ENCODE data around the gene TSC22D3.
"Not testable (repeated sequence)": the region's sequence is repeated elsewhere in the genome, so short reads cannot be mapped to it uniquely, and the experiment has no call there.

The TSC22D3 gene

DNA sequence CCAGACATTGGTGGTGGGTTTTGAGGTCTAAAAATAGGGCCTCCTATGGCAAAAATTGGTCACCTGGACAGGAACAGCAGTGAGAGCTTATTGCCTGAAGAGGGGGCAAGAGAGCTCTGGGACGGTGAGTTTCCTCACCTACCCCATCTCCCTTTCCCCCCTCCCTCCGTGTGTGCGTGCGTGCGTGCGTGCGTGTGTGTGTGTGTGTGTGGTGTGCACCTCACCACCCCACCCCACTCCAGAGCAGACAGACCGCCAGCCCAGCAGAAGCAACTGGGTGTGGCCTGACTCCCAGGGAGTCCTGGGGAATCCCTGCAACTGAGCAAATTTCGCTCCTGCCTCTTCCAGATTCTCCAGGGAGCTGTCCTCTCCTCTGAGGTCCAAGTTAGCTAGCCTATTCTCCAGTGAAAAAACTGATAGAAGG lies 102.6 kb downstream of the TSC22D3 start:
- no peaks in the 10 kb centered on the region for H3K36me3 ChIP-seq (ENCODE audit: insufficient read depth, low read length)
- H3K4me1 ChIP-seq (ENCODE audit: control insufficient read depth, insufficient read depth, low read length, unreplicated experiment): peaks cover 29% of the 10 kb centered on the region
- no peaks in the 10 kb centered on the region for H3K27me3 ChIP-seq (ENCODE audit: insufficient read depth, low read length)
- H2AFZ ChIP-seq (ENCODE audit: low read length, unreplicated experiment): no peak overlapping the region
- H3K27ac ChIP-seq (ENCODE audit: low read depth, low read length): peak overlapping the region; percentile 100
- peak overlapping the region; percentile 44; the same call in 1 of the 2 replicates for H3K4me3 ChIP-seq (ENCODE audit: low read depth, low read length)
- H3K79me2 ChIP-seq (ENCODE audit: control insufficient read depth, insufficient read depth, low read length, unreplicated experiment): no peaks in the 10 kb centered on the region

DNA sequence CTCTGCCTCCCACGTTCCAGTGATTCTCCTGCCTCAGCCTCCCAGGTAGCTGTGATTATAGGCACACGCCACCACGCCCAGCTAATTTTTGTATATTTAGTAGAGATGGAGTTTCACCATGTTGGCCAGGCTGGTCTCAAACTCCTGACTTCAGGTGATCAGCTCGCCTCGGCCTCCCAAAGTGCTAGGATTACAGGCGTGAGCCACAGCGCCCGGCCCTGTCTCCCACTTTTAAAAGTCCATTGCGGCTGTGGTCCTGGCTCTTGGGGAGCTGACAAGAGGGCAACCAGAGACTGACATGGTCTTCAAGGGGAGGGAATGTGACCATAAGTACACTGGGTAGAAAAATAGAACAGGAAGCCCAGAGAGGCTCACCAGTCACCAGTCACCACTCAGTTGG lies 104.3 kb downstream of the TSC22D3 start:
- not testable (repeated sequence) for H3K27ac ChIP-seq (ENCODE audit: low read depth, low read length); H3K27me3 ChIP-seq (ENCODE audit: insufficient read depth, low read length); H3K79me2 ChIP-seq (ENCODE audit: control insufficient read depth, insufficient read depth, low read length, unreplicated experiment); H3K4me3 ChIP-seq (ENCODE audit: low read depth, low read length); H3K36me3 ChIP-seq (ENCODE audit: insufficient read depth, low read length); H2AFZ ChIP-seq (ENCODE audit: low read length, unreplicated experiment)
- H3K4me1 ChIP-seq (ENCODE audit: control insufficient read depth, insufficient read depth, low read length, unreplicated experiment): peaks cover 22% of the 10 kb centered on the region

DNA sequence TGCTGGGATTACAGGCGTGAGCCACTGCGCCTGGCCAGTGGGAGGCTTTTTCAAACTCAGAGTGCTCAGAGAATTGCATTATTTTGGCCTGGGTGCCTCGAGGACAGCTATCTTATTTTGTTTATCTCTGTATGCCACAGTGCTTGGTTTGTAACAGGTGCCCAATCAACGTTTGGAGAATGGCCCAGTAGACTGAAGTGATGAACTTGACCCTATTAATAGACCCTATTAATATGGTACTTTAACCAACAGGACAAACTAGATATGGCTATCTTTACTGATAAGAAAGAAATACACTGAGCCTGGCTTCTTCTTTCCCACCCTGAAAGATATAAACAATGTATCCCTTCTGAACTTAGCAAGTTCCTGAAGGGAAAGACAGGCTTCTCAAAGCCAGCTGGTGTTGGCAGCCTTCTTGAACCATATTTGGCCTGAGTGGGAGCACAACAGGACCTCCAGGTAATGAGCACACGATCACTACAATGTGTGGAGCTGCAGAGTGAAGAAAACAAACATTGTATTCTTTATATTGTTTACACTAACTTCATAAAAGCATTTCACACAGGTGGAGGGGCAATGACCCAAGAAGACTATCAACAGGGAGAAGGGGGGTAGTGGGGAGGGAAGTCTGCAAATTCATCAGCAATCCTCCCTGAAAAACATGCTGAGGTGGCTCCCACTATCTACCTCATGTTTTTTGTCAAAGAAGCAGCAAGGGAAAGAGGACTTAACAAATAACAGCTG lies 105.5 kb downstream of the TSC22D3 start:
- no peak overlapping the region for H2AFZ ChIP-seq (ENCODE audit: low read length, unreplicated experiment)
- no peaks in the 10 kb centered on the region for H3K79me2 ChIP-seq (ENCODE audit: control insufficient read depth, insufficient read depth, low read length, unreplicated experiment)
- H3K4me1 ChIP-seq (ENCODE audit: control insufficient read depth, insufficient read depth, low read length, unreplicated experiment): peaks cover 16% of the 10 kb centered on the region
- no peak overlapping the region for H3K4me3 ChIP-seq (ENCODE audit: low read depth, low read length)
- H3K27ac ChIP-seq (ENCODE audit: low read depth, low read length): no peak overlapping the region
- H3K36me3 ChIP-seq (ENCODE audit: insufficient read depth, low read length): no peaks in the 10 kb centered on the region
- H3K27me3 ChIP-seq (ENCODE audit: insufficient read depth, low read length): no peaks in the 10 kb centered on the region

DNA sequence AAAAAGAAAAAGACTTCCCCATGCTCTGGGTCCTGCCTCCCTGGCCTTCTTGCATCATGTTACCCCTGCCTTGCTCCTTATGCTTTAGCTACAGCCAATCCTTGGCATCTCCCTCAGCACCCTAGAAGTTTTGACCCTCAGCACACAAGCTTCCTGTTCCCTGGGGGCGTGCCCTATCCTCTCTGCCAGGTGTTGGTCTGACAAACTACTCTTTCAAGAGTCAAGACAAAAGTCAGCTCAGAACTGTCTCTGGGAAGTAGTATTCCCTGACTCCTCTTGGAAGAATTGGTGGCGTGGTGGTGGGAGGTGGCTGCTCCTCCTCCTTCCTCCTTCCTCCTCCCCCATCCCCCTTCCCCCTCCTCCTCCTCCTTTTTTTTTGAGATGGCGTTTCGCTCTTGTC lies 106.3 kb downstream of the TSC22D3 start:
- Histone ChIP-seq H3K27me3 (ENCODE audit: insufficient read depth, low read length) (no peaks in the 10 kb centered on the region), H3K4me3 (ENCODE audit: low read depth, low read length) (no peak overlapping the region), H3K27ac (ENCODE audit: low read depth, low read length) (no peak overlapping the region), H3K79me2 (ENCODE audit: control insufficient read depth, insufficient read depth, low read length, unreplicated experiment) (no peaks in the 10 kb centered on the region), H3K36me3 (ENCODE audit: insufficient read depth, low read length) (no peaks in the 10 kb centered on the region), H3K4me1 (ENCODE audit: control insufficient read depth, insufficient read depth, low read length, unreplicated experiment) (peaks cover 9% of the 10 kb centered on the region), H2AFZ (ENCODE audit: low read length, unreplicated experiment) (no peak overlapping the region)

DNA sequence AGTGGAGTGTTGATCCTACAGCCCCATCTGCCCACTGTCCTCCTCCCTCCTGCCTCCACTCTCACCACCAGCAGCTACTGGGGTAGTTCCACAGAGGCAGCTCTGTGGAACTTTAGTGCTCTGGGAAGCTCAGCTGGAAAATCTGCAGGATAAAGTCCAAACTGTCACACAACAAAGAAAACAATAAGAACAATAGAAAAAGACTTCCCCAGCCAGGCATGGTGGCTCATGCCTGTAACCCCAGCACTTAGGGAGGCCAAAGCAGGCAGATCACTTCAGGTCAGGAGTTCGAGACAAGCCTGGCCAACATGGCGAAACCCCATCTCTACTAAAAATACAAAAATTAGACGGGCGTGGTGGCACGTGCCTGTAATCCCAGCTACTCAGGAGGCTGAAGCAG lies 106.9 kb downstream of the TSC22D3 start:
- H2AFZ ChIP-seq (ENCODE audit: low read length, unreplicated experiment); H3K36me3 ChIP-seq (ENCODE audit: insufficient read depth, low read length); H3K27me3 ChIP-seq (ENCODE audit: insufficient read depth, low read length); H3K4me1 ChIP-seq (ENCODE audit: control insufficient read depth, insufficient read depth, low read length, unreplicated experiment); H3K4me3 ChIP-seq (ENCODE audit: low read depth, low read length); H3K79me2 ChIP-seq (ENCODE audit: control insufficient read depth, insufficient read depth, low read length, unreplicated experiment); H3K27ac ChIP-seq (ENCODE audit: low read depth, low read length): not testable (repeated sequence)

DNA sequence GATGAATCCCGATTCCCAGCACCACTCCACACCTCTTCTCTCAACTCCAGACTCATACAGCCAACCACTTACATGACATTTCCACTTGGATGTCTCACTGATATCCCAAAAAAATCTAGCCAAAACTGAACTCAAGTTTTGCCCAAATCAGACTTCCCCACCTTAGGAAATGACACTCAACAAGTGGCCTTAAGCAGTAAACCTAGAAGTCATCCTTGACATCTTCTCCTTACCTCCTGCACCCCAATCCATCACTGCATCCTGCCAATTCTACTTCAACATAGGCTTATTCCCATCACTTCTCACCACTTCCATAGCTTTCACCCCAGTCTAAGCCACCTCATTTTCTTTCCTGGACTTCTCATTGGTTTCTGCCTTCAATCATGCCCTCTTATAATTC lies 108.2 kb downstream of the TSC22D3 start:
- no peaks in the 10 kb centered on the region for H3K4me1 ChIP-seq (ENCODE audit: control insufficient read depth, insufficient read depth, low read length, unreplicated experiment)
- no peaks in the 10 kb centered on the region for H3K36me3 ChIP-seq (ENCODE audit: insufficient read depth, low read length)
- H3K27me3 ChIP-seq (ENCODE audit: insufficient read depth, low read length): no peaks in the 10 kb centered on the region
- no peak overlapping the region for H3K4me3 ChIP-seq (ENCODE audit: low read depth, low read length)
- no peak overlapping the region for H2AFZ ChIP-seq (ENCODE audit: low read length, unreplicated experiment)
- H3K79me2 ChIP-seq (ENCODE audit: control insufficient read depth, insufficient read depth, low read length, unreplicated experiment): no peaks in the 10 kb centered on the region
- H3K27ac ChIP-seq (ENCODE audit: low read depth, low read length): no peak overlapping the region

GRCh38 chrX:107666931-107667330 lies 108.7 kb downstream of the TSC22D3 start:
- Histone ChIP-seq H2AFZ (ENCODE audit: low read length, unreplicated experiment) (no peak overlapping the region), H3K27ac (ENCODE audit: low read depth, low read length) (no peak overlapping the region), H3K4me3 (ENCODE audit: low read depth, low read length) (no peak overlapping the region), H3K4me1 (ENCODE audit: control insufficient read depth, insufficient read depth, low read length, unreplicated experiment) (no peaks in the 10 kb centered on the region), H3K36me3 (ENCODE audit: insufficient read depth, low read length) (no peaks in the 10 kb centered on the region), H3K27me3 (ENCODE audit: insufficient read depth, low read length) (no peaks in the 10 kb centered on the region), H3K79me2 (ENCODE audit: control insufficient read depth, insufficient read depth, low read length, unreplicated experiment) (no peaks in the 10 kb centered on the region)
